ENCODE results near the gene BPIFB2. TPM values are rescaled to one million over a fixed set of nuclear protein-coding genes. Genes with fewer than 3 reads are reported as not detected.

Gene BPIFB2
- polyA plus RNA-seq, 1 of the 3 experiments (the other 2 are of a cell fraction), result not detected

DNA sequence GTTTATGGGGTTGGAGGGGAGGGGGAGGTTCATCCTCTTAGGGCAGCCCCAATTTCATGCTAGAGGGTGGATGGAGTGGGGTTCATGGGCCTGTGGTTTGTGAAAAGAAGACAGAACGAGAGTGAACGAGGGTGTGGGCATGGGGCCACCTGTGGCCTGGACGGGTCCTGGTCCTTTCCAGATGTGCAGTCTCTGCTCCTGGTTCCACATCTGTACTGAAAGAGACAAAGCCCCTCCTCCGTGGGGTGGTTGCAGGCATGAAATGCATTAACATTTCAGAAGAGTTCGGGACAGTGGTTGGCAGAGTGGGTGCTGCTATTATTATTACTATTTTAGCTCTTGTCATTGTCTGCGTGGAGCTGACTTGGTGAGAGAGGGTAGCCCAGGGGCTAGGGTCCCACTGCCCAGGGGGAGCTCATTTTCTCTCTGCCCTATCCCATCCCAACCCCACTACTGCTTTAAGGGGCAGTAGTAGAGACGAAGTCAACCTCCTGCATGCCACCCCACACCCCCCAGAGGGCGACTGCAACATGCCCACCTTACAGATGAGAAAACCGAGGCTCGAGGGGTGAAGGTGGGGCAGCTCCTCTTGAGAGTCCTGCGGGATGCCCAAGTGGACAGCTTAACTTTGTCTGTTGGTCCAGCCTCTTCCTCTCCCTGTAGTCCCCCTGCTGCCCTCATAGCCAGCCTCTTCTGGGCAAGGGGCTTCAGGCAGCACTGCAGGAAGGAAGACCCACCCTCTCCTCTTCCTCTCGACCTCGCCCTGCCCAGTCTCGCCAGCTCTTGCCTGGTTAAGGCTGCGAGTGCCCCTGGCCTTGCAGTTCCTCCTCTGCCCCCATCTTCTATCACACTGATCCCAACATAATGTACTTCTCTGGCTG lies 8.4 kb downstream of the BPIFB2 start (continued):
- TF ChIP-seq TCF12 (IDR thresholded peaks at IDR 0.05) (no peak), RAD21 (IDR thresholded peaks at IDR 0.05; ENCODE audit: low read length) (no peak)

DNA sequence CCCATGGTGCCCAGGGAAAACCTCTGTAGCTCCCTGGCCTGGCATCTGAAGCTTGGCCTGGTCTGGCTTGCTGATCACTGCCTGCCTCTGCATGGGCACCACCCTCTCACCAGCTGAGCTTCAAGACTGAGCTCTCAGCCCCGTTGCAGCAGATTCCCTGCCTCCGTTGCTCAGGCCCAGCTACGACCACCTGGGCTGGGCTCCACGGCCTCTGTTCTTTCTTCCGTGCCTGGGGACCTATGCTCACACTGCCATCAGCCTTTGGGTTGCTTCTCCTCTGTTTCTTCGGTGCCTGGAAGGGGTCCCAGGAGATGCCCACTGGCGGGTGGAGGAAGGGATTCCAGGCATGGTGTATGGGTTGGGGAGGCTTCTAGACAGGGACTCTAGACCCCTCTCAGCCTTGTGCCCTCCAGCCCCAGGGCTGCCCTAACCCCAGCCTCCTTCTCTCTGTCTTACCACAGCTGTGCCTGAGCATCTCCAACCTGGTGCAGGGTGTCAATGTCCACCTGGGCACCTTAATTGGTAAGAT lies 9.1 kb downstream of the BPIFB2 start:
- POLR2A ChIA-PET, result no interaction called here
- TF ChIP-seq ELF1 (IDR thresholded peaks at IDR 0.05) (no peak), EP300 (IDR thresholded peaks at IDR 0.05; ENCODE audit: borderline replicate concordance in 1 of 2, low read depth in 1 of 2, low read length in 1 of 2) (no peak), POLR2AphosphoS5 (IDR thresholded peaks at IDR 0.05; ENCODE audit: low read depth, low read length) (no peak), CHD2 (IDR thresholded peaks at IDR 0.05; ENCODE audit: low read length, partially characterized antibody) (no peak), SMC3 (IDR thresholded peaks at IDR 0.05; ENCODE audit: low read depth, low read length) (no peak), RCOR1 (IDR thresholded peaks at IDR 0.05; ENCODE audit: low read length) (no peak), FOXM1 (IDR thresholded peaks at IDR 0.05; ENCODE audit: low read depth) (no peak), MEF2A (IDR thresholded peaks at IDR 0.05; ENCODE audit: borderline replicate concordance, low read depth) (no peak), RAD21 (IDR thresholded peaks at IDR 0.05; ENCODE audit: low read length) (no peak), FOXJ3 (CRISPR knock-in tag; IDR thresholded peaks at IDR 0.05) (no peak), NRF1 (IDR thresholded peaks at IDR 0.05; ENCODE audit: low read depth, low read length) (no peak), TEAD4 (IDR thresholded peaks at IDR 0.05; ENCODE audit: borderline replicate concordance, insufficient read depth) (no peak), GATA2 (CRISPR knock-in tag; IDR thresholded peaks at IDR 0.05) (no peak)
- TF ChIP-seq, protein P1, sequence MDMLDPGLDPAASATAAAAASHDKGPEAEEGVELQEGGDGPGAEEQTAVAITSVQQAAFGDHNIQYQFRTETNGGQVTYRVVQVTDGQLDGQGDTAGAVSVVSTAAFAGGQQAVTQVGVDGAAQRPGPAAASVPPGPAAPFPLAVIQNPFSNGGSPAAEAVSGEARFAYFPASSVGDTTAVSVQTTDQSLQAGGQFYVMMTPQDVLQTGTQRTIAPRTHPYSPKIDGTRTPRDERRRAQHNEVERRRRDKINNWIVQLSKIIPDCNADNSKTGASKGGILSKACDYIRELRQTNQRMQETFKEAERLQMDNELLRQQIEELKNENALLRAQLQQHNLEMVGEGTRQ (IDR thresholded peaks at IDR 0.05; ENCODE audit: borderline replicate concordance, low read depth, low read length), result no peak
- TF ChIP-seq, protein P2, sequence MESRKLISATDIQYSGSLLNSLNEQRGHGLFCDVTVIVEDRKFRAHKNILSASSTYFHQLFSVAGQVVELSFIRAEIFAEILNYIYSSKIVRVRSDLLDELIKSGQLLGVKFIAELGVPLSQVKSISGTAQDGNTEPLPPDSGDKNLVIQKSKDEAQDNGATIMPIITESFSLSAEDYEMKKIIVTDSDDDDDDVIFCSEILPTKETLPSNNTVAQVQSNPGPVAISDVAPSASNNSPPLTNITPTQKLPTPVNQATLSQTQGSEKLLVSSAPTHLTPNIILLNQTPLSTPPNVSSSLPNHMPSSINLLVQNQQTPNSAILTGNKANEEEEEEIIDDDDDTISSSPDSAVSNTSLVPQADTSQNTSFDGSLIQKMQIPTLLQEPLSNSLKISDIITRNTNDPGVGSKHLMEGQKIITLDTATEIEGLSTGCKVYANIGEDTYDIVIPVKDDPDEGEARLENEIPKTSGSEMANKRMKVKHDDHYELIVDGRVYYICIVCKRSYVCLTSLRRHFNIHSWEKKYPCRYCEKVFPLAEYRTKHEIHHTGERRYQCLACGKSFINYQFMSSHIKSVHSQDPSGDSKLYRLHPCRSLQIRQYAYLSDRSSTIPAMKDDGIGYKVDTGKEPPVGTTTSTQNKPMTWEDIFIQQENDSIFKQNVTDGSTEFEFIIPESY (IDR thresholded peaks at IDR 0.05; ENCODE audit: borderline replicate concordance, low read depth), result no peak
- TF ChIP-seq, protein P3, sequence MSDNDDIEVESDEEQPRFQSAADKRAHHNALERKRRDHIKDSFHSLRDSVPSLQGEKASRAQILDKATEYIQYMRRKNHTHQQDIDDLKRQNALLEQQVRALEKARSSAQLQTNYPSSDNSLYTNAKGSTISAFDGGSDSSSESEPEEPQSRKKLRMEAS (IDR thresholded peaks at IDR 0.05; ENCODE audit: low read depth), result no peak
- TF ChIP-seq, protein P4, sequence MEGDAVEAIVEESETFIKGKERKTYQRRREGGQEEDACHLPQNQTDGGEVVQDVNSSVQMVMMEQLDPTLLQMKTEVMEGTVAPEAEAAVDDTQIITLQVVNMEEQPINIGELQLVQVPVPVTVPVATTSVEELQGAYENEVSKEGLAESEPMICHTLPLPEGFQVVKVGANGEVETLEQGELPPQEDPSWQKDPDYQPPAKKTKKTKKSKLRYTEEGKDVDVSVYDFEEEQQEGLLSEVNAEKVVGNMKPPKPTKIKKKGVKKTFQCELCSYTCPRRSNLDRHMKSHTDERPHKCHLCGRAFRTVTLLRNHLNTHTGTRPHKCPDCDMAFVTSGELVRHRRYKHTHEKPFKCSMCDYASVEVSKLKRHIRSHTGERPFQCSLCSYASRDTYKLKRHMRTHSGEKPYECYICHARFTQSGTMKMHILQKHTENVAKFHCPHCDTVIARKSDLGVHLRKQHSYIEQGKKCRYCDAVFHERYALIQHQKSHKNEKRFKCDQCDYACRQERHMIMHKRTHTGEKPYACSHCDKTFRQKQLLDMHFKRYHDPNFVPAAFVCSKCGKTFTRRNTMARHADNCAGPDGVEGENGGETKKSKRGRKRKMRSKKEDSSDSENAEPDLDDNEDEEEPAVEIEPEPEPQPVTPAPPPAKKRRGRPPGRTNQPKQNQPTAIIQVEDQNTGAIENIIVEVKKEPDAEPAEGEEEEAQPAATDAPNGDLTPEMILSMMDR (IDR thresholded peaks at IDR 0.05), result no peak
- H4K20me1 ChIP-seq (ENCODE audit: insufficient read depth), result no peaks in the 10 kb centered on the region
- no peaks in the 10 kb centered on the region for H3K9me2 ChIP-seq
- H3K79me2 ChIP-seq (ENCODE audit: insufficient read depth), result no peaks in the 10 kb centered on the region
- no peak overlapping the region for H2AFZ ChIP-seq (ENCODE audit: low read depth)
- H3K9ac ChIP-seq, result no peak overlapping the region
- no peak overlapping the region for H3K4me3 ChIP-seq (ENCODE audit: low read depth in 2 of 2, low read length in 1 of 2)
- H3K9me3 ChIP-seq, result no peaks in the 10 kb centered on the region
- WGBS (ENCODE audit: low lambda C conversion rate), result 8% methylated on average over 6 of the region's 7 CpGs
- H3K36me3 ChIP-seq (replicated peaks in 1 of 2; ENCODE audit: control insufficient read depth in 1 of 2, insufficient read depth in 2 of 2, low read length in 1 of 2), result no peaks in the 10 kb centered on the region
- H3K4me1 ChIP-seq (ENCODE audit: control insufficient read depth in 1 of 2, insufficient read depth in 2 of 2, low read depth in 1 of 2, low read length in 1 of 2), result no peaks in the 10 kb centered on the region
- peaks cover 65% of the 10 kb centered on the region for H3K27me3 ChIP-seq (ENCODE audit: insufficient read depth)
- no peak overlapping the region for H3K27ac ChIP-seq (ENCODE audit: low read depth in 2 of 2, low read length in 1 of 2)
- H3F3A ChIP-seq (replicated peaks; ENCODE audit: insufficient read depth), result no peaks in the 10 kb centered on the region
- no peak overlapping the region for H3K4me2 ChIP-seq
- CTCF ChIA-PET, result interaction anchor here (1.0 to 1.5 kb wide), 2 partner anchors 11 to 71 kb away, joined by 3 to 5 read pairs; no protein-coding TSS in a partner anchor
- DNase-seq, result no peak

All from SK-N-SH (cell line).